ENCODE measurements around the gene PLEKHN1. TPM values are rescaled to one million over a fixed set of nuclear protein-coding genes. Genes with fewer than 3 reads are reported as not detected.
"Not testable (repeated sequence)": the region's sequence is repeated elsewhere in the genome, so short reads cannot be mapped to it uniquely, and the experiment has no call there.

PLEKHN1 gene
- total RNA-seq, 1 experiment from 2014 or later, result 2.4 TPM

- DNase-seq (ENCODE audit: low spot score), result no peak
Measured at GRCh38 chr1:974293-974640, 8.0 kb downstream of the PLEKHN1 start.

- DNase-seq (ENCODE audit: low spot score), result no peak
Measured at GRCh38 chr1:974687-975328, 8.5 kb downstream of the PLEKHN1 start.

- DNase-seq (ENCODE audit: low spot score), result no peak
Measured at GRCh38 chr1:975365-975764, 9.1 kb downstream of the PLEKHN1 start.

GRCh38 chr1:975896-976683 lies 9.8 kb downstream of the PLEKHN1 start:
- peak; percentile 87 for DNase-seq (ENCODE audit: low spot score)

- DNase-seq (ENCODE audit: low spot score), result not testable (repeated sequence)
Measured at GRCh38 chr1:976791-977190, 10.5 kb downstream of the PLEKHN1 start.

- no peak for DNase-seq (ENCODE audit: low spot score)
Measured at GRCh38 chr1:978069-978834, 12.0 kb downstream of the PLEKHN1 start.

- DNase-seq (ENCODE audit: low spot score), result no peak
Measured at GRCh38 chr1:978835-979743, 12.8 kb downstream of the PLEKHN1 start.

- DNase-seq (ENCODE audit: low spot score), result no peak
Measured at GRCh38 chr1:979744-980072, 13.4 kb downstream of the PLEKHN1 start.

GRCh38 chr1:980137-980571 lies 13.9 kb downstream of the PLEKHN1 start:
- no peak for DNase-seq (ENCODE audit: low spot score)

- DNase-seq (ENCODE audit: low spot score), result no peak
Measured at GRCh38 chr1:980602-981395, 14.5 kb downstream of the PLEKHN1 start.

GRCh38 chr1:981491-981954 lies 15.2 kb downstream of the PLEKHN1 start:
- no peak for DNase-seq (ENCODE audit: low spot score)

- DNase-seq (ENCODE audit: low spot score), result no peak
Measured at GRCh38 chr1:981955-982558, 15.8 kb downstream of the PLEKHN1 start, which contains the start of gene PERM1. Gene PERM1 (minus strand): TSS chr1:982093. CDS start chr1:981029, 1,064 bp downstream.

- DNase-seq (ENCODE audit: low spot score), result no peak
Measured at GRCh38 chr1:982765-983436, 16.6 kb downstream of the PLEKHN1 start.

GRCh38 chr1:983798-984475 lies 17.7 kb downstream of the PLEKHN1 start:
- no peak for DNase-seq (ENCODE audit: low spot score)

GRCh38 chr1:984476-984814 lies 18.2 kb downstream of the PLEKHN1 start:
- no peak for DNase-seq (ENCODE audit: low spot score)

- DNase-seq (ENCODE audit: low spot score), result no peak
Measured at GRCh38 chr1:985126-985525, 18.8 kb downstream of the PLEKHN1 start.

GRCh38 chr1:988061-988460 lies 21.8 kb downstream of the PLEKHN1 start:
- not testable (repeated sequence) for DNase-seq (ENCODE audit: low spot score)

- not testable (repeated sequence) for DNase-seq (ENCODE audit: low spot score)
Measured at GRCh38 chr1:991275-991674, 25.0 kb downstream of the PLEKHN1 start.

GRCh38 chr1:991895-992294 lies 25.6 kb downstream of the PLEKHN1 start:
- DNase-seq (ENCODE audit: low spot score), result no peak
